ENCODE measurements around the gene INTS1. TPM values are rescaled to one million over a fixed set of nuclear protein-coding genes. Genes with fewer than 3 reads are reported as not detected.

Gene INTS1
- polyA plus RNA-seq, 2 of the 4 experiments (the other 2 are of a cell fraction), result 14.6 to 48.1 TPM

GRCh38 chr7:1536743-1537534 is 32.8 kb upstream of the INTS1 start (continued):
- TF ChIP-seq, protein P1, sequence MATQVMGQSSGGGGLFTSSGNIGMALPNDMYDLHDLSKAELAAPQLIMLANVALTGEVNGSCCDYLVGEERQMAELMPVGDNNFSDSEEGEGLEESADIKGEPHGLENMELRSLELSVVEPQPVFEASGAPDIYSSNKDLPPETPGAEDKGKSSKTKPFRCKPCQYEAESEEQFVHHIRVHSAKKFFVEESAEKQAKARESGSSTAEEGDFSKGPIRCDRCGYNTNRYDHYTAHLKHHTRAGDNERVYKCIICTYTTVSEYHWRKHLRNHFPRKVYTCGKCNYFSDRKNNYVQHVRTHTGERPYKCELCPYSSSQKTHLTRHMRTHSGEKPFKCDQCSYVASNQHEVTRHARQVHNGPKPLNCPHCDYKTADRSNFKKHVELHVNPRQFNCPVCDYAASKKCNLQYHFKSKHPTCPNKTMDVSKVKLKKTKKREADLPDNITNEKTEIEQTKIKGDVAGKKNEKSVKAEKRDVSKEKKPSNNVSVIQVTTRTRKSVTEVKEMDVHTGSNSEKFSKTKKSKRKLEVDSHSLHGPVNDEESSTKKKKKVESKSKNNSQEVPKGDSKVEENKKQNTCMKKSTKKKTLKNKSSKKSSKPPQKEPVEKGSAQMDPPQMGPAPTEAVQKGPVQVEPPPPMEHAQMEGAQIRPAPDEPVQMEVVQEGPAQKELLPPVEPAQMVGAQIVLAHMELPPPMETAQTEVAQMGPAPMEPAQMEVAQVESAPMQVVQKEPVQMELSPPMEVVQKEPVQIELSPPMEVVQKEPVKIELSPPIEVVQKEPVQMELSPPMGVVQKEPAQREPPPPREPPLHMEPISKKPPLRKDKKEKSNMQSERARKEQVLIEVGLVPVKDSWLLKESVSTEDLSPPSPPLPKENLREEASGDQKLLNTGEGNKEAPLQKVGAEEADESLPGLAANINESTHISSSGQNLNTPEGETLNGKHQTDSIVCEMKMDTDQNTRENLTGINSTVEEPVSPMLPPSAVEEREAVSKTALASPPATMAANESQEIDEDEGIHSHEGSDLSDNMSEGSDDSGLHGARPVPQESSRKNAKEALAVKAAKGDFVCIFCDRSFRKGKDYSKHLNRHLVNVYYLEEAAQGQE (IDR thresholded peaks at IDR 0.05), result no peak; the same call in 1 of the 2 replicates
- TF ChIP-seq, protein P2, sequence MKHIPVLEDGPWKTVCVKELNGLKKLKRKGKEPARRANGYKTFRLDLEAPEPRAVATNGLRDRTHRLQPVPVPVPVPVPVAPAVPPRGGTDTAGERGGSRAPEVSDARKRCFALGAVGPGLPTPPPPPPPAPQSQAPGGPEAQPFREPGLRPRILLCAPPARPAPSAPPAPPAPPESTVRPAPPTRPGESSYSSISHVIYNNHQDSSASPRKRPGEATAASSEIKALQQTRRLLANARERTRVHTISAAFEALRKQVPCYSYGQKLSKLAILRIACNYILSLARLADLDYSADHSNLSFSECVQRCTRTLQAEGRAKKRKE (CRISPR knock-in tag; IDR thresholded peaks at IDR 0.05; ENCODE audit: low read depth), result peak; percentile 86
- TF ChIP-seq FOSB (CRISPR knock-in tag; IDR thresholded peaks at IDR 0.05) (peak; percentile 69), CBX2 (IDR thresholded peaks at IDR 0.05; ENCODE audit: borderline replicate concordance, low read depth) (no peak), POLR2AphosphoS2 (conservative IDR thresholded peaks at IDR 0.05; ENCODE audit: low read length) (peak; percentile 92), HEYL (CRISPR knock-in tag; IDR thresholded peaks at IDR 0.05) (peak; percentile 26), BCL3 (IDR thresholded peaks at IDR 0.05) (peak; percentile 89), ZFP36 (IDR thresholded peaks at IDR 0.05; ENCODE audit: borderline replicate concordance, partially characterized antibody) (no peak), ESRRA (IDR thresholded peaks at IDR 0.05; ENCODE audit: borderline replicate concordance, low read length) (0 out of 2 replicates have a peak, but pooled peaks have one; percentile 20), HOXB13 (CRISPR knock-in tag; IDR thresholded peaks at IDR 0.05; ENCODE audit: low read depth) (peak; percentile 95; the same call in 1 of the 2 replicates), CHD4 (IDR thresholded peaks at IDR 0.05; ENCODE audit: borderline replicate concordance) (no peak), RARB (CRISPR knock-in tag; IDR thresholded peaks at IDR 0.05) (peak; percentile 93), NPAS2 (CRISPR knock-in tag; IDR thresholded peaks at IDR 0.05; ENCODE audit: borderline replicate concordance) (peak; percentile 52; the same call in 1 of the 2 replicates), EHMT2 (IDR thresholded peaks at IDR 0.05; ENCODE audit: low read depth) (no peak), GATA3 (IDR thresholded peaks at IDR 0.05; ENCODE audit: borderline replicate concordance) (peak; percentile 96), ZSCAN20 (CRISPR knock-in tag; IDR thresholded peaks at IDR 0.05) (no peak; the same call in 1 of the 2 replicates), RFX5 (IDR thresholded peaks at IDR 0.05) (no peak), NFE2L2 (conservative IDR thresholded peaks at IDR 0.05; ENCODE audit: low read length) (no peak), TFCP2L1 (CRISPR knock-in tag; IDR thresholded peaks at IDR 0.05) (peak; percentile 70; the same call in 1 of the 2 replicates), SMC3 (IDR thresholded peaks at IDR 0.05) (peak; percentile 42; the same call in 2 of the 3 replicates), FOSL2 (IDR thresholded peaks at IDR 0.05) (peak; percentile 95), FOSL2 (CRISPR knock-in tag; IDR thresholded peaks at IDR 0.05) (peak; percentile 100), MAZ (IDR thresholded peaks at IDR 0.05; ENCODE audit: borderline replicate concordance, low read depth, low read length) (no peak), NR3C1 (IDR thresholded peaks at IDR 0.05) (no peak), MAFK (IDR thresholded peaks at IDR 0.05; ENCODE audit: partially characterized antibody) (no peak), CEBPB (IDR thresholded peaks at IDR 0.05) (peak in 1 of 2 experiments; percentile 71; a peak in 2 of 4 replicates), HDAC2 (IDR thresholded peaks at IDR 0.05) (no peak), JUNB (IDR thresholded peaks at IDR 0.05) (peak; percentile 92), HOXB5 (CRISPR knock-in tag; IDR thresholded peaks at IDR 0.05) (peak; percentile 65), EP300 (IDR thresholded peaks at IDR 0.05) (peak; percentile 95 to 98), ZC3H11A (IDR thresholded peaks at IDR 0.05) (no peak), EHF (CRISPR knock-in tag; IDR thresholded peaks at IDR 0.05) (peak; percentile 91), HES2 (IDR thresholded peaks at IDR 0.05) (no peak), ZNF302 (CRISPR knock-in tag; IDR thresholded peaks at IDR 0.05) (0 out of 2 replicates have a peak, but pooled peaks have one; percentile 82), RCOR1 (IDR thresholded peaks at IDR 0.05; ENCODE audit: low read depth, low read length) (no peak)
- TF ChIP-seq, protein P3, sequence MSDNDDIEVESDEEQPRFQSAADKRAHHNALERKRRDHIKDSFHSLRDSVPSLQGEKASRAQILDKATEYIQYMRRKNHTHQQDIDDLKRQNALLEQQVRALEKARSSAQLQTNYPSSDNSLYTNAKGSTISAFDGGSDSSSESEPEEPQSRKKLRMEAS (IDR thresholded peaks at IDR 0.05), result peak; percentile 83
- TF ChIP-seq, protein P4, sequence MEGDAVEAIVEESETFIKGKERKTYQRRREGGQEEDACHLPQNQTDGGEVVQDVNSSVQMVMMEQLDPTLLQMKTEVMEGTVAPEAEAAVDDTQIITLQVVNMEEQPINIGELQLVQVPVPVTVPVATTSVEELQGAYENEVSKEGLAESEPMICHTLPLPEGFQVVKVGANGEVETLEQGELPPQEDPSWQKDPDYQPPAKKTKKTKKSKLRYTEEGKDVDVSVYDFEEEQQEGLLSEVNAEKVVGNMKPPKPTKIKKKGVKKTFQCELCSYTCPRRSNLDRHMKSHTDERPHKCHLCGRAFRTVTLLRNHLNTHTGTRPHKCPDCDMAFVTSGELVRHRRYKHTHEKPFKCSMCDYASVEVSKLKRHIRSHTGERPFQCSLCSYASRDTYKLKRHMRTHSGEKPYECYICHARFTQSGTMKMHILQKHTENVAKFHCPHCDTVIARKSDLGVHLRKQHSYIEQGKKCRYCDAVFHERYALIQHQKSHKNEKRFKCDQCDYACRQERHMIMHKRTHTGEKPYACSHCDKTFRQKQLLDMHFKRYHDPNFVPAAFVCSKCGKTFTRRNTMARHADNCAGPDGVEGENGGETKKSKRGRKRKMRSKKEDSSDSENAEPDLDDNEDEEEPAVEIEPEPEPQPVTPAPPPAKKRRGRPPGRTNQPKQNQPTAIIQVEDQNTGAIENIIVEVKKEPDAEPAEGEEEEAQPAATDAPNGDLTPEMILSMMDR (IDR thresholded peaks at IDR 0.05), result no peak

Data from A549 (cell line).